DMS 273 (cell line): ENCODE measurements around the gene TBCCD1.
A peak's percentile ranks its signal among the peaks of the same experiment; 100 is the strongest.
"Not testable (repeated sequence)": the region's sequence is repeated elsewhere in the genome, so short reads cannot be mapped to it uniquely, and the experiment has no call there.

Source experiments
- DNase-seq: peaks from one replicate; lab custom pipeline; 2025; ENCODE audit not compliant: unreplicated experiment; lab: John Stamatoyannopoulos, UW

Gene TBCCD1

DNA sequence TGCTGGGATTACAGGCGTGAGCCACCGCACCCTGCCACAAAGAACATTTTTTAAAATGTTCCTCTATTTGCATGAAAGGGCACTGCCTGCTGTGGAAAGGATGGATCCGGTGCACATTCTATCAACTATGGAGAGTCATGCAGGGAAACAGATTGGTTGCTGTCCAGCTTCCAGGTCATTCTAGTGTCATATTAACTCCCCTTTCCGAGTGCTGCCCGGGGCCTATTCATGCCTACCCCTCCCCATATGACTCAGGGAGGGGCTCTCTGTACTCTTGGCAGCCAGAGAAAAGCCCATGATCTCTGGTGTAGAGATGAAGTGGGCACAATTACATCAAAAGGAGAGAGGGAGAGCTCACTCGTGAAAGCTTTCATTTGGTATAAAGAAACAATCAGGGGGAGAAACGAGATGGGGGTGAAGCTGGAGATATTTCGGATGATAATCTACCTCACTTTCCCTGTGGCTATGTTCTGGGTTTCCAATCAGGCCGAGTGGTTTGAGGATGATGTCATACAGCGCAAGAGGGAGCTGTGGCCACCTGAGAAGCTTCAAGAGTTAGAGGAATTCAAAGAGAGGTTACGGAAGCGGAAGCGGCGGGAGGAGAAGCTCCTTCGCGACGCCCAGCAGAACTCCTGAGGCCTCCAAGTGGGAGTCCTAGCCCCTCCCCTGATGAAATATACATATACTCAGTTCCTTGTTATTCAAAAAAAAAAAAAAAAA, 29.6 kb upstream of the TBCCD1 start:
- DNase-seq, result no peak

GRCh38 chr3:186594591-186595113, 27.5 kb upstream of the TBCCD1 start:
- peak; percentile 16 for DNase-seq

- DNase-seq, result no peak
These were observed 26.7 kb upstream of the TBCCD1 start for GRCh38 chr3:186593862-186594261.

- DNase-seq, result no peak
These were observed 25.5 kb upstream of the TBCCD1 start for GRCh38 chr3:186592682-186593081.

- no peak for DNase-seq
These were observed 23.6 kb upstream of the TBCCD1 start for GRCh38 chr3:186590580-186591295.

DNA sequence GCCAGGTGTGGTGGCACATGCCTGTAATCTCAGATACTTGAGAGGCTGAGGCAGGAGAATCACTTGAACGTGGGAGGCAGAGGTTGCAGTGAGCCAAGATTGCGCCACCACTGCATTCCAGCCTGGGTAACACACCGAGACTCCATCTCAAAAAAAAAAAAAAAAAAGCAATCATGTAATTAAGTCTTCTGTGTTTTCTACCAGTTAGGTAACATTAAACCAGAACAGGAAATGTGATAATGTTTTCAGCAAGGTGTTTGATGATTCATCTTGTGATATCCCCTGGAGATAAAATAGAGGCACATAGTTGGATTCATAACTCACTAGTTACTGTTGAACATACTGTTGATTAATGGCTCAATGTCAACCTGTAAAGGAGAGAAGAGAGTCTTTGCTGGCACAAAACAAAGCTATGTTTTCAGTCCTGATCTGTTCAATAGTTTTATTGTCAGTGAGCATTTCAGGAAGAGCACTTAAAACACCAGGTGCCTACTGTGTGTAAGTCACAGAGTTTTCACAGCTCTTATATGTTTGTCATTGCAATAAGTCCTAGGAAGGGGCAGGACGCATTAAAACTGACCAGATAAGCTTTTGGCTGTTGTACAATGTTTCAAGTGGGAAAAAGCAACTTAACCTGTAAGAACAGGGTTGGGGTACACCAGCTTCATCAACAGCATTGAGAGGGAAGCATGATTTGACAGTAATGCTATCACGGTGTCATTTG, 22.9 kb upstream of the TBCCD1 start:
- no peak for DNase-seq

DNA sequence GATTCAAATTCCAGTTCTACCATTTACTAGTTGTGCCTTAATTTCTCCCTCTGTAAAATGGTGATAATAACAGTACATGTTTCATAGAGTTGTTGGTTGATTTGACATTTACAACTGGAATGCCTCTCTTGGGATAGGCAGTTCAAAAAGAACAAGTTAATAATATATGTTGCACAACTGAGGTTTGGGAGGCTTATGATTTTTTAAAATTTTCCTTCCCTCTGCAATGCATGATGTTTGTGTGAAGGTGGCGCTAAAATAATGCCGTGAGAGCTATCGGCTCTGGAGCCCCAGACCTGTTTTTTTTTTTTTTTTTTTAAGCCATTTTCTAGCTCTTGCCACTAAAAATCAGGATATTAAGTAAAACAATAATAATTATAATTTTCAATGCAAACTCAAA, 22.0 kb upstream of the TBCCD1 start:
- peak; percentile 34 for DNase-seq

DNA sequence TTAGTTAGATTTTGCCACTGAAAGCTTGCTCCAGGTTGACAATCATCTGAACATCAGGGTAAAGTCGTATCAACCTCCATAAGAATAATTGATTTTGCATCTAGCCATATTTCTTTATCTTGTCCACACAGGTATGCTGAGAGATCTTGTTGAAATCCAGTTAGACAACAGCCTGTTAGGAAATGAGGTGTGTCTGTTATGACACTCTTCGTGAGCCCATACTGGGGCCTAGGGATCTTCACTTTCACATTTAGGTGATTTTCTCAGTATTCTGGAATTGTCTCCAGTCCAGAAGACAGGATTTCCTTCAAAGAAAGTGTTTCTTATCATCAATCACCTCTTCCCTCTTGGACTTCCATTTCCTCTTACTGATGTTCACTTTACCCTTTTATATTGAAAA, 21.5 kb upstream of the TBCCD1 start:
- no peak for DNase-seq

GRCh38 chr3:186587183-186587582, 20.0 kb upstream of the TBCCD1 start:
- DNase-seq, result no peak

- not testable (repeated sequence) for DNase-seq
These were observed 19.1 kb upstream of the TBCCD1 start for GRCh38 chr3:186586245-186586644.

- DNase-seq, result no peak
These were observed 16.7 kb upstream of the TBCCD1 start for GRCh38 chr3:186583831-186584230.

GRCh38 chr3:186582541-186582940, 15.4 kb upstream of the TBCCD1 start:
- no peak for DNase-seq

DNA sequence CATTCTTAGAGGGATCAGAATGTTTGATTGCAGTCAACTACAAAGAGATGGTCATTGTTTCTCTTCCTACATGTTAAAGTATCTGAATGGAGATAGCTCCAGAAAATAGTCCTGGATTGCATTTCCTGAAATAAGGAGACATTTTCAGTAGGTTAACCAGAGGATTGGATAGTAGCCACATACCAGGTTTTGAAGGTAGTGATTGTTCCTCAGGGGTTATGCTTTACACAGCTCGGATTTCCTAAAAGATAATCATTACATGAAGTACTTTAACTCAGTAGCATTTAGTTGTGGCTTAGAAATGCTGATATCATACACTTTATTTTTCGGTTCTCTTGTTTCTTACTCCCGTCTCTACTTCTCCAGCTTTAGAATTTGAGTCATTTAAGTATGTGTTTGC, 13.6 kb upstream of the TBCCD1 start:
- DNase-seq, result no peak

DNA sequence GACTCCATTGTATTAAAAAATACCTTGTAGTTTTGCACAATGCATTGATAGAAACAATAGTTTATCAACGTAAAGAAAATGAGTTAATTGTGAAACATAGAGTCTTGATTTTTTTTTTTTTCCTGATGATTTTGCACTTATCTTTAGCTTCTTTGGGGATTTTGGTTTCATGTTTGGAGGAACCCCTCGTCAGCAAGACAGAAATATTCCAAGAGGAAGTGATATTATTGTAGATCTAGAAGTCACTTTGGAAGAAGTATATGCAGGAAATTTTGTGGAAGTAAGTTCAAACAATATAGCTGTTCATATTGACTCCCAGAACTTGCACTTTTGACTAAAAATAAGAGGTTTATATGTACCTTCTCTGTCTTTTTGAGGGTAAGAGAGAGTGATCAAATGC, 10.4 kb upstream of the TBCCD1 start:
- no peak for DNase-seq

DNA sequence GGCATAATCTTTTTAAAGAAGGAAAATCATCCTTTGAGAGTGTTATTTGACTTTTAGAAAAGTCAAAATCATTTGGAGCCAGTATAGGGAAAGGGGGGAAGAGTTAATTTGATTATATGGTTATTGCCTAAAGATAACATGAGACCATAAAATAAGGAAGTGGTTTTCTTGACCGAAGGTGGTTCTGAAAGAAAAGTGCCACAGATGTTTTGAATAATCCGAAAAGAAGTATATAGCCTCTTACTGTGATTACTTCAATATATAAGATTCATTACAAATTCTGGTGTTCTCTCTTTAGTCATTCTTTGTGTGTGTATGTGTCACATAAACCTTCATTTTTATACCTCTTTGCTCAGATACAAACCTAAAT, 4.5 kb upstream of the TBCCD1 start:
- DNase-seq, result no peak

GRCh38 chr3:186570941-186571643, 4.0 kb upstream of the TBCCD1 start:
- DNase-seq, result peak; percentile 42

- DNase-seq, result peak; percentile 100
These were observed 3.2 kb upstream of the TBCCD1 start, which contains the start of gene DNAJB11 for GRCh38 chr3:186570096-186570940. TSS of gene DNAJB11 (plus strand) at chr3:186570720. CDS start at chr3:186570898, 178 bp downstream.

DNA sequence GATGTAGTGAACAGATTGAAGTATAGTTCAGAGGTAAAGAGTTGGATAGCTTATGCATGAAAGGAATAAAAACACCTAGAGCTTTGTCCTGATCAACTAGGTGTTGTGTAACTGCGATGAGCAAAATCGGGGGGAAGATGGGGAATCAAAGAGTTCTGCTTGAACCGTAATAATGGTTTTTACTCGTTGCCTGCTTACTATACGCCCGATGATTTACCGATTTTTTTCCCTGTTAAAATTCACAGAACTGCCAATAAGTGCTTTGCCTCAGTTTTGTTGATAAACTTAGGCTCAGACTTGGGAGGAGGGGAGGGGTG, 2.6 kb upstream of the TBCCD1 start:
- peak; percentile 43 for DNase-seq

GRCh38 chr3:186569361-186569760, 2.2 kb upstream of the TBCCD1 start:
- DNase-seq, result not testable (repeated sequence)

DNA sequence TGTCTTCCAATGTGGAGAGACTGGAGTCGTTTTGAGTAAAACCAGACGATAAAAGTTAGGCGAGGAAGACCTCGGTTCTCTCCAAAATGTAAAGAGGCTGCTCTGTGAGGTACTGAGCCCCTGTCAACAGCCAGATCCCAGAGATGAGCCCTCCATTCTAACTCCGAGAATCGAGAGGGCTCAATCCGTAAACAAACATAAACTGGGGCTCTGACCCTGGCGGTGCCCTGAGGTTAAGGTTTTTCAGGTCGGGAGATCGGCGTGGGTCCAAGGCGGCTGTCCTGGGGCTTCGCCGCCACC, 417 bp downstream of the TBCCD1 start:
- no peak for DNase-seq

DNA sequence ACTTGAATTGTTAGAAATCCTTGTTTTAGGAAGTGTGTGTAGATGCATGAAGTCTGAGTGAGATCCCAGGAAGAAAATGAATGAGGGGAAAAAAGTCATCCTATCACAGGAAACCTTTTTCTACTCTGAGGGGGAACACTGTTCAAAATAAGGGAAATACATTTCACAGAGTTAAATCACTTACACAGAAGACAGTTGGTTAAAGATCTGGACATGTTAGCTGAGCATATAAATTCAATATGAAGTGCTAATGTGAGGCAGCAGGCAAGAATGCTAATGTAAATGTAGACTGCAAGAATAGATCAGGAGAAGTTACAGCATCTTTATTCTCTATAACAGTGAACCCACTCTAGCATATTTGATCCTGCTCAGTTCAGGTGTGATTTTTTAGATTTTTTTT, 2.6 kb downstream of the TBCCD1 start:
- no peak for DNase-seq
